Hematopoietic multipotent progenitor cell treated with erythropoietin and hydrocortisone succinate and interleukin-3 and kit ligand, for 6 days (in vitro differentiated cells): ENCODE measurements around the gene TLL2.

Experiments used
- DNase-seq: peaks from one replicate; pipeline ENCODE4 v3.0.0-alpha.2; 2015

Gene TLL2

DNA sequence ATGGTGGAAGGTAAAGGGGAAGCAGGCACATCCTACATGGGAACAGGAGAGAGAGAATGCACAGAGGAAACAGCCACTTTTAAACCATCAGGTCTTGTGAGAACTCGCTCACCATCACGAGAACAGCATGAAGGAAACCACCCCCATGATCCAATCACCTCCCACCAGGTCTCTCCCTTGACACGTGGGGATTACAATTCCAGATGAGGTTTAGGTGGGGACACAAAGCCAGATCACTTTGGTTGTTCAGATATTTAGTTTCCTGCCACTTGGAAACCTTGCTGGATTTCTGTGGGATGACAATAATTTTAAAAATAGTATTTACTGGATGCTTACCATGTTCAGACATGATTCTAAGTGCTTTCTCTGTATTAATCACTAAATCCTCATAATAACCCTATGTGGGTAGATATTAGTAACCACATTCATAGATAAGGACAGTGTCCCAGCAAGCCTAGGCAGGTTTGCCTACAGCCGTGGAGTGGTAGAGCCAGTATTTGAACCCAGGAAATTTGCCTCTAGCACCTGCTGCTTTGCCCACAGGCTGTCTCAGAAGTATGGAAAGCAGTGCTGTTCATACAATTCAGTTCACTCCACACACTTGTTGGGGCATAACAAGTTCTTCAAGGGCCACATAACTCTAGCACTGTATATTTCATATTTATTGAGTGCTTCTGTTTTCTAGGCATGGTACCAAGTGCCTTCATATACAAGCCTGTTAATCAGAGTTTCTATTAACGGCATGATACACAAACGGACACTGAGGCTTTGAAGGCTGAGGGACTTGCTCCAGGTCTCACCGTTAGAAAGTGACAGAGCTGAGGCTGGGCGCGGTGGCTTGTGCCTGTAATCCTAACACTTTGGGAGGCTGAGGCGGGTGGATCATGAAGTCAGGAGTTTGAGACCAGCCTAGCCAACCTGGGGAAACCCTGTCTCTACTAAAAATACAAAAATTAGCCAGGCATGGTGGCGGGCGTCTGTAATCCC is 8.3 kb downstream of the TLL2 start:
- no peak for DNase-seq

DNA sequence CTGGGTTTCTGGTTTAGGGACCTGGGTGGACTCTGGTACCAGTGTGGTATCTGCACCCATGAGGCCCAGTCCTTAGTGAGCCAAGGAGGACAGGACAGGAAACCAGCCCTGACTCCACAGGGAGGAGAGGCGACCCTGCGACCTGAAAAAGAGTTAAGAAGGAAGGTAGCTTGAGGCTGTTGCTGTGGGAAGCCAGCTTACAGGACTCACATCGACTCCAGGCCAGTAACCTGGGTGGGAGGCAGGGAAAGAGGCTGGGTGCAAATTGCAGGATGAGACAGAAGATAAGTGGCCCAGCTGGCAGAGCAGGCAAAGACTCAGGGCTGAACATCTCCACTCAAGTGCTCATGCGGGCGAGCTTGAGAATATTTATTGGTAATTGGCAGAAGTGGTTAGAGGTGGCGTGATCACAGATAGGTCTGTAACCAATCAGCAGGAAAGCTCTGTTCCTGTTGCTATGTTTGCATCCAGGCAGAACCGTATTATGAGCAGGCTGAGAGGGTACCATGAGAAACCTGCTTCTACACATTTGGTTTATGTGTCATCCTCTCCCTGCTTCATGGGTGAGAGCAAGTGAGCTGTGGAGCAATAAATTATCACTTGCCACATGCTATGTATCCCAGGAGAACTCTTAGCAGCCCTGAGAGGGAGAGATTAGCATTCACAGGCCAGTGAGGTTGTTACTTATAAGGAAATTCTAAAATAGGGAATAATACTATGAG is 11.0 kb downstream of the TLL2 start:
- DNase-seq, result no peak

DNA sequence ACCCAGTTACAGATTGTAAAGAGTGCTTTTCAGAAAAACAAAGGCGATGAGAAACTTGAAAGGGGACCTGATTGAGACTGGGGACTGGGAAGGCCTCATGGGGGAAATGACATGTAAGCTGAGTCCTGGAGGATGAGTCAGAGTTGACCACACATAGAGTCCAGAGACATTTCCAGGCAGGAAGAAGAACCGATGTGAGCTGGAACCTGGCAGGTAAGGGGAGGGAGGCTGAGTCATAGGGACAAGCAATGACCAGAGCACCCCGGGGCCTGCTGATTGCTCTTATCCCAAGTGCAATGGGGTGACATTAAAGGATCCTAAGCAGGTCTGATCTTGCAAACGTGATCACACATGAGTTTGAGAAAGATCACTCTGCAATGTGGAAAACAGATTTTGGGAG is 11.7 kb downstream of the TLL2 start:
- no peak for DNase-seq

DNA sequence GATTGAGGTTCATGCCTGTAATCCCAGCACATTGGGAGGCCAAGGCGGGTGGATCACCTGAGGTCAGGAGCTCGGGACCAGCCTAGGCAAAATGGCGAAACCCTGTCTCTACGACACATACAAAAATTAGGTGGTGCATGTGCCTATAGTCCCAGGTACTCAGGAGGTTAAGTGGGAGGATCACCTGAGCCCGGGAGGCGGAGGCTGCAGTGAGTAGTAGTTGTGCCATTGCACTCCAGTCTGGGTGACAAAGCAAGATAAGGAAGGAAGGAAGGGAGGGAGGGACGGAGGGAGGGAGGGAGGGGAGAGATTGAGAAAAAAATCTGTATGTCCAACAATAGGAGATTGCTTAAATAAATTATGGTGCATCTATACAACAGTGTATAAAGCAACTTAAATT is 13.2 kb downstream of the TLL2 start:
- no peak for DNase-seq

DNA sequence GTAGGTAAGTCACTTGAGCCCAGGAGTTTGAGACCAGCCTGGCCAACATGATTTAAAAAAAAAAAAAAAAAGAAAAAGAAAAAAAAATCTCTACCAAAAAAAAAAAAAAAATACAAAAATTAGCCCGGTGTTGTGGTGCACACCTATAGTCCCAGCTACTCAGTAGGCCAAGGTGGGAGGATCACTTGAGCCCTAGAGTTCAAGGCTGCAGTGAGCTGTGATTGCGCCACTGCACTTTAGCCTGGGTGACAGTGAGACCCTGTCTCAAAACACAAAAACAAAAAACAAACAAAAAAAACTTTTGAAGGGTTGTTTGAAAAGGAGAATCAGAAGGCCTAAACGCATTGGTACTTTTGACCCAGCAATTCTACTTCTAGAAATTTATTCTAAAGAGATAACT is 13.7 kb downstream of the TLL2 start:
- DNase-seq, result no peak

DNA sequence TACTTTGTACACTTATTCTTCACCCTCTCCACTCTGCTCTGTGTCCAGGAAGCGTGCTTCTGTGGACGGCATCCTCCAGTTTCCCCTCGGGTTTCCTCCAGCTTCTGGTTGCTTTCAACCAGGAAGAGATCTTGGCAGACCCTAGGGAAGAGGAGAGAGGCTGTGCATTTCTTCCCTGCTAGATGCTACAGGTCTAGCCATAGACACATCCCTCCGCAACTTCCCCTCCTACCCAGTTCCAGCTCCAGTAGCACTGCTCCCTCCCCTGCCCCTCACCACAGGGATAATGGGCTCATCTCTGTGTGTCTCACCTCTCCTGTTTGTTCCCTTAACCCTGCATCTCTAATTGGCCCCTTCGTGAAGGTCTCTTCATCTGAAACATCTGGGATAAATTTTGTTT is 16.3 kb downstream of the TLL2 start:
- DNase-seq, result no peak

DNA sequence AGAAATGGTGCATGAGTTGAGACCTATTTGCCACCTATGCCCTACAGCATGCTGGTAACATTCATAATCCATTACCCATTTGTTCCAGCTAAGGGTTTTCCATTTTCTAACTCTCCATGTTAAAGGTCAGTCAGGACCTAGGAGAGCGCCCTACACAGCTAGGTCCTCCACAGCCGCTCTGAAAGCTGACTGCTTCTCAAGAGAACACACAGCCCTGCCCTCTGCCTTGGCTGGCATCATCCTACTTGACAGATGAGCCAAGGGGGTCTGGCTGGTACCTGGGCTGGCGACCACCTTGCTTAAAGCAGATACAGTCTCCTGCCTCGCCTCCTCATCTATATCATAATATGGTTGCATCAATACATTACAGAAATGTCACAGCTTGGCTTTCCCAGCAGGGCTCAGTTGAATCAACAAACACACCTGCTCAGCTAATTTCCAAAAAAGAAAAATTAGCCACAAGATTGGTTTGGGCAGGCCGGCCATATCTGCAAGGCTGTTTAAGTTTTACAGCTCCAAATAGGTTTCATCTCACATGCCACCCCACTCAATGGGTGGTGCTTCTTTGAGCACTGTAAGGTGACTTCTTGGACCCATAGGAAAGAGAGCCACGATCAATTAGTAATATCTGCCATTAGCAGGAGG is 17.3 kb downstream of the TLL2 start:
- peak; percentile 71 for DNase-seq

DNA sequence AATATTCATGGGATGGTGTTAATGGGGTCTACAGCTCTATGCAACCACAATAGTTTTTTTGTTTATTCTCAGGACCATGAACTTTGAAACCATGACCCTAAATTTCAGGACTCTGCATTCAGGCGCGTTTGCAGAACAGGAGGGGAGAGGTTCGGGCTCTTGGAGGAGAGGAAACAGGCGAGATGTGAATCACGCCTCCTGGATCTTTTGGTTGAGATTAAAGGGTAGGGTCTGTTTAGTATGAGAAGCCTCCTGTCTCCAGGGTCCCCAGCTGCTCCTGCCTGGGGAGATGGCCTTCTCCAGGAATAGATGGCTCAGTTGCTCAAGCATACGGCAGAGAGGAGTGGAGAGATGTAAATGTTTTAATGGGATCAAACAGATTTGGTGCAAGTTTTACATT is 18.2 kb downstream of the TLL2 start:
- DNase-seq, result no peak

DNA sequence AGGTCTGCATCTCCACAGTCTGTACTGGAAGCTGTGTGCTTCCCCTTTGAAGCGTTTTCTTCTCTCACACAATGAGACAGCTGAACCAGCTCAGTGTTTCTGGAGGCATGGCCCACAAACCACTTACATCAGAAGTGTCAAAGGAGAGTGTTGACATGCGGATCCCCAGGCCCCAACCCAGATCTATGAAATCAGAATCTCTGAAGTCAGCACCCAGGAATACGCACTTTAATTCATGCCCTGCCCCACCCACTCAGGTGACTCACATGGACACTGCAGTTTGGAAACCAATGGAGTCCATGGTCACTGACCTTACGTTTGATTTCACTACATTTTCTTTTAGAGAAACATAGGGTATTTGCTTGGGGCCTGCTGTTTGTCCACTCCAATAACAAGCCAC is 19.0 kb downstream of the TLL2 start:
- no peak for DNase-seq

DNA sequence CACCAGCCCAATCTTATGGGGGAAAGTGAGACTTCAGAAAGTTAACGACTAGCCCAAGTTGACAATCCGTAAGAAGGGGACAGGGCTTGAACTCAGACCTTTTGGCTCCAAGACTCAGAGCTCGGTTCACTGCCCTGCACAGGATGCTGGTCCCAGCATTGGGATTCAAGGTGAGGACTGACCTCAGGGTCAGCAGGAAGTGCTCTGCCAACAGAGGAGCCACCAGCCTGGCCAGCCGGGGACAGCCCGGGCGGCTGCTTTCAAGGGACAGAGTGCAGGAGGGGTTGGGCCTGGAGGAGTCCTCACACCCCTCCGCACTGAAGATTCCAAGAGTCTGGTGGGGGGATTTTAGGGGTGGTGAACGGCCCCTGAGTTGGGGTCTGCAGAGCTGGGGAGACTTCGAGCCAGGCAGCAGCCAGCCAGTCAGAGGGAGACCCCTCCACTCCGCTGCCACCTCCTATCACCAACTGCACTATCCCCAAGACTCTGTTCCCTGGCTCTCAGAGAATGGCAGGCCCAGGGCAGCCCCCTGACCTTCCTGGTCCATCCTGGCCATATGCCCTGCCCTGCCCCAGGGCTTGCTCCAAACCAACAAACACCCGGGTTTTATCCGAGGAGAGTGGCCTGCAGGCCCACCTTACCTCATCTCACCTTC is 19.7 kb downstream of the TLL2 start:
- DNase-seq, result no peak

DNA sequence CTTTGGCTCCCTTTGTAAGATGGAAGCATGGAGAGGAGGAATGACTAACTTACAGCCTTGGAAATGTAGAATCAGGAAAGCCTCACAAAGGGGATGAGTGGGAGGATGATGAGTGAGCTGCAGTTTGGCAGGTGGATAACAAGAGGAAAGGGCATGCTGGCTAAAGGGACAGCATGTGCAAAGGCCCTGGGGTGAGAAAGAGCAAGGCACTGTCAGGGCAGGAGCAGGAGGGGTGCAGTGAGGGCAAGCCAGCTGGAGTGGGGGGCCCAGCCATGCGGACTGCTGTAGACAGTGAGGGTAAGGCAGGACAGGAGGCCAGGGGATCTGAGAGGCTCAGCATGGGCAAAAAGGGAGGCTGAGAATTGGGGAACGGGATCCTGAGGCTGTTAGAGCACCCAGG is 20.5 kb downstream of the TLL2 start:
- no peak for DNase-seq

DNA sequence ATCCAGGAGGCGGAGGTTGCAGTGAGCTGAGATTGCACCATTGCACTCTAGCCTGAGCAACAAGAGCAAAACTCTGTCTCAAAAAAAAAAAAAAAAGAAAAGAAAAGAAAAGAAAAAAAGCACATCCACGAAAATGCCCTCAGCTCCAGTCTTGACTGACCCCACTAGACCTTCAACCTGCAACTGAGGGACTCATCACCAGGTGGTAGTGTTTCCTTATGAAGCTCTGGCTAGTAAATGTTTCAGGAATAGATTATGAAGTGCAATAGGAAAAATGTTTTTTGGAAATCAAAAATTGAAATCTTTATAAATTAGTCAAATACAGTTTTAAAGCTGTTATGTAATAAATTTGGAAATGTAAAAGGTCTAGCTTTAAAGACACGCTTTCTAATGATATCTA is 22.4 kb downstream of the TLL2 start:
- DNase-seq, result peak; percentile 27

DNA sequence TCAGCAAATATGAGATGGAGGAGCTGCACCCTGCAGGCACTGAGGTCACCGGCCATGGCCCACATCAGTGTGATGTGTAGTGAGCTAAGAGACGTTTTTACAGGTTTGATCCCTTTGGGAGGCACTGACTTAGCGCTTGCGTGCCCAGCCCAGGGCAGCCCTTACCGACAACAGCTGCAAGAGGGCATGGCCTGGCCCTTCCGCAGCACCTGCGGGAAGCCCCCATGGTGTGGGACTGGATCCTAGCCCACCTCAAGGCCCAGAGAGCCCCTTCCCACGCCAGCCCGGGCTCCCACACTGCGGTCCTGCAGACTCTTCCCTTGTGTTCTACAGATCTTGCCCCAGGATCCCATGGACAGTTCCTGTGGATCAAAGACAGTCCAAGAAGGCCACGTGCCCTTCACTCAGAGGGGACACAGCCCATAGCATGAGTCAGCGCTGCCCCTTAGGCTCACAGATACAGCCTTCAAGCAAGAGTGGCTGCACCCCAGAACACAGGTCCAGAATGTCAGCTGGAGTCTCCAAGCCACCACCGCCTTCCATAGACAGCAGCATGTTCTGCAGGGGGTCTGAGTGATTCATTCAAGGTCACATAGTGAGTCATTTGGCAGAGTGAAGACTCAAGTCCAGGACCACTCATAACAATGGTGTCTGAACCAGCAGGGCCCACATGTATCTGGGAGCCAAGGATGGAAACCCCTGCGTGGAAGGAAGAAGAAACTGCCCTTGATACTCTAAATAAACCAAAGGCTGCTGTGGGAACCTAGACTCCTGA is 25.4 kb downstream of the TLL2 start:
- no peak for DNase-seq

DNA sequence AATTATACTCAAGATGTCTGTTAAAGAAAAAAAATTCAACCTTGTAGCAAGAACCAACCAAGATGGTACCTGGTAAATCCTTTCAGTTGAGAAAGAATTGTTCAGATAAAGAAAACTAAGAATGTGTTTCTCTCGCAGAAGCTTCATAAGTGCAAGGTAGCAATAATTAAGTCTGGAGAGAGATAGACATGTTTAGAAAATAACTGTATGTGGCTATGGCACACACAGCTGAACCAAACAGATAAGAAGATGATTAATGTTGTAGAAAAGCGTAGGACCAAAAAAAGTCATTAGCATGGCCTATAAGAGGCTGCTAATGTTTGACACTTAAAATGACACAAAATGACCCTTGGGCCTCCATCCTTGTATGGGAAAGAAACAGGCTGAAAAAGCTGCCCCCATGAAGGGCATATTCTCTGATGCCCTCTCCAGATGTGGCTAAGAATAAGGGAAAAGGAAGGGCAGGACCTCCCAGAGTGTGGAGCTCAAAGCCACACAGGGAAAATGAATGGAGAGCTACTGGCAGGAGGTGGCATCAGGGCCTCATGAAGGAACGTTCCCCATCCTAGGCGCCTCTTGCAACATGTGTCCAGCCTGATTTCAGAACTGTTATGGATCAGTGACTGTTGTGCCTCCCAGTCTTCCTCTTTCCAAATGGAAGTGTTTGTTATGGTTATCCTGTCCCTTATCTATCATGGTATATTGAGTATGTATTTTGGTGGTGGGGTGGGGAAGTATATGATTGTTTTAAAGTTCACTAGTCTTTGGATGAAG is 30.7 kb downstream of the TLL2 start:
- DNase-seq, result peak; percentile 75

DNA sequence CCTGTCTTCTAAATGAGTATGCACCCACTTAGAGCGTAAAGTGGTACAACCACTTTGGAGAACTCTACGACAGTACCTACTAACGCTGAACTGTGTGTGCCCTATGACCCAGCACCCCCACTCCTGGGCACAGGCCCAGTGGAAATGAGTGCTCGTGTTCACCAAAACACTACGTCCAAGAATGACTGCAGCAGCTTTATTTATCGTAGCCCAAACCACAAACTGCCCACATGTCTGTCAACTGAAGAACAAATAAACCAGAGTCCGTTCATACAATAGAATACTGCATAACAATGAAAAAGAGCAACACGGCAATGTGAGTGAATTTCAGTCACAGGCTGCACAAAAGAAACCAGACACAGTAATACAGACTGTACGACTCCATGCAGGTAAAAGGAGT is 35.4 kb downstream of the TLL2 start:
- DNase-seq, result no peak

DNA sequence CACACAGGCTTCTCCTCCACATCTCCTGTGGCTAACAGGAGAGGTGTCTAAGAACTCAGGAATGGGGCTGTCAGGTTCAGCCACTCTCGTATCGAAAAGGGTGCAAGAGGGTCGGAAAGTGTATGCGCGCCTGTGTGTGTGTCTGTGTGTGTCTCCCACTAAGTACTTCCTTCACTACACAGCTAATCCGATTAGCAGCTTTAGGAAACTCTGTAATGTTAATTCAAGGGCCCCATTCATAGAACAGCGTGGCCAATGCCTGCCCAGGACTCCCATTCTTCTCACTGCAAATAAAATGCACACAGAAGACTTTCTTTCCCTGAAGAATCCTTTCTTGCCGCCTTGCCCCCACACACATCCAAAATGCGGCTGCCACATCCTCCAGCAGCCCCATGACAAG is 39.9 kb downstream of the TLL2 start:
- DNase-seq, result no peak

DNA sequence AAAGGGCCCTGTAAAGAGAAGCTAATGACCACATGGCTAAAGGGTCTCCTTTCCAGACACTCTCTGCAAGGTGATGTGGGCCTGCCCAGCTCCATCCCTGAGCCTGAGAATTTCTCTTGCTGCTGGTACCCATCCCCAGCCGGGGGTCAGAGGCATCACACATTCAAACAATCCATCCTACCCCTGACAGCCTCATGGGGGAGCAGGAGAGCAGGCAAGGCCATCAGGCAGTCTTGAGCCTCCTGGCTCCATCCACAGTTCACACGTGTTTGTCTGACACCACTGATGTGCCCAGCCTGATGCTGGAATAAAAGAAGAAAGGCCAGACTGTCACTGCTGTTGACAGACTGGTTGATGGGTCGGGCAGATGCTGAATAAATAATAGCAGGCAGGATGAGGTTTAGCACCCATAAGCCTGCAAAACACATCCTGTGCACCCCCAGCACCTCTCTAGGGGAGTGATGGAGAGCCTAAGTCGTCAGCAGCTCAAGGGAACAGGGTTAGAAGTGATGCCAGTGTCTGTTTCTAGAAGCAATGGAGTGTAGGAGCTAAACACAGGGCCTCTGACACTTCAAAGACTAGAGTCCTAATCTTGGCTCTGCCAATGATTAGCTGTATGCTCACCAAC is 43.5 kb downstream of the TLL2 start:
- peak; percentile 63 for DNase-seq

DNA sequence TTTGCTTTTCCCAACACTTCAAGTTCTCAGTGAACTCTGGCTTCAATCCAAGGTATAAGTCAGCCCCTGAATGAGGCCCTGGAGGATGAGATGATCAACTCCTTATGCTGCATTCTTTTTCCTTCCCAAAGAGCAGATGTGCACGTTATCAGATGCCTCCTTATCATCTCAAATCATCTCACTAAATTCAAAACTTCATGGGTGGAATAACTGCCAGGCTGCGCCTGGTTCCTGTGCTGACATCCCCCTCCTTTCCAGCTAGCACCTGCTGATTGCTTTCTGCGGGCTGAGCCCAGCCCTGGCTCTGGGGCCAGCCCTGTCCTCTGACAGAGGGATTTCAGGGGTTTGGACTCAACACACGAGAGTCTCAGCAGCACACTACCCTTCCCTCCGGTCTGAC is 44.9 kb downstream of the TLL2 start:
- DNase-seq, result no peak

DNA sequence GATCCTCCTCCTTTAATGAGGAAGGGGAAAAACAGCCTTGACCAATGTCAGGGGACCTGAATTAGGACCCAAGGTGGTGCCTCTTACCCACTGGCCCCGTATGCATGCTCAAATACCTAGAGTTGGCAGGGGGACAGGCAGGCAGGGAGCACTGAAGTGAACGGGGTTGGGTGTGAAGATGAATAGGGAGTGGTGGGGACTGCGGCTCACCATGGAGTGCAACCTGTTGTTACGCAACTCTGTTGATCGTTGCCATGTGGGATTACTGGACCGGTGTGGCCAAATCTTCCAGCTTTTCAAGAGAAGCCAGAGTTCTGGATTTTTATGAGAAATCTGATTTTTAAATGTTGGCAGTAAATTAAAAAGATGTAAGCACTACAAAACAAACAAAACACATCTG is 48.1 kb downstream of the TLL2 start:
- no peak for DNase-seq

DNA sequence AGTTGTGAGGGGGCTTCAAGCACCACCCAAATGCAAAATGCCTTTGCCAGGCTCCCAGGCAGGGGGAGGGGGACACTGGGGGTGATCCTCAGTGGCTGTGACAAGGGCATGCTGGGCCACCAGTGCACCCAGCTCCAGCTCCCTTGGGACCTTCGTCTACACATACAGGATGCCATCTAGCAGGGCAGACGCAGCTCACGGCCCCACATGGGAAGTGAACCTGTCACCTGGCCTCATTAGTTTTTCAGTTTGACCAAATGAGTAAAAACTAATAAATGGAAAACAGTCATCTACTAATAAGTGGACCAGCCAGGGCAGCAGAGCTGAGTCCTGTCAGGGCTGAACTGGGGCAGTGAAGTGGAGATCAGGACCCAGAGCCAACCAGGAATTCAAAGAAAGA is 50.2 kb downstream of the TLL2 start:
- no peak for DNase-seq

DNA sequence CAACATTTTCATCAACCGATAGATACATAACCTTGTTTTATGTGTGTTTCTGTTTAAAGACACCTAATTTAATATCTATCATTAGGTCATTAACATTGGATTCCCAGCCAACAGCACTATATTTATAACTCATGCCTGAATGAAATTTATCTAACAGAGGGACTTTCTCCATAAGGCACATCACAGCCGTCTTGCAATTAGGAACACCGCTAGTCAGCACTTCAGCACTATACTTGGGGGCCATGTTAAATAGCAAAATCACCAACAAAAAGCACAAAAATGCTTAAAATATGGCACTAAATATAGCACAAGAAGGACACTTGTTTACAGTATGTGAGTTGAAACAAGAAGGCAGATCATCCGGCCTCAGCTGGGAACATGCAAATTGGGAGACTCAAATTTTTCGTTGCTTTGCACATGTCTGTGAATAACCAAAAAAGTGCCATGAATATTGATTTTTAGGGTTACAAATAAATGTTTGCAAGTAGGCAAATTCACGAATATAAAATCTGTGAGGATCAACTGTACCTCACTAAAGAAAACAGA is 51.0 kb downstream of the TLL2 start:
- DNase-seq, result no peak
